Measurements from ENCODE around the gene TSPAN9.

DNA sequence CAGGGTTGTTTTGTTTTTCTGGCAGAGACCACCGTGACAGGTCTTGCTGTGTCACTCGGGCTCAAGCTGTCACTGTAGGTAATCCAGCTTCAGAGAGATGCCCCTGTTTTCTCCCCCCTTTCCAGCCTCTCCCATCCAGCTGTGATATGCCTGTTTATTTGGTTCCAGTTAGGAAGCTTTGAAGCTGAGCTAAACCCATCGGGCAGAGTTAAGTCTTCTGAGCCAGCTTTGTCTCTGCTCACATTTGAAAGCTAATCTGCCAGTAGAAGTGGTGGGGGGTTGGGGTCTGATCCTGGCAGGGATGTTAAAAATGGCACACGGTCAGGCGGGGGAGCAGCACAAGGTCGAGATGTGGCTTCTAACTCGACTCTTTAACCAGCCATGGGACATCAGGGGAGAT lies 130.0 kb downstream of the TSPAN9 start:
- TF ChIP-seq, protein P1, sequence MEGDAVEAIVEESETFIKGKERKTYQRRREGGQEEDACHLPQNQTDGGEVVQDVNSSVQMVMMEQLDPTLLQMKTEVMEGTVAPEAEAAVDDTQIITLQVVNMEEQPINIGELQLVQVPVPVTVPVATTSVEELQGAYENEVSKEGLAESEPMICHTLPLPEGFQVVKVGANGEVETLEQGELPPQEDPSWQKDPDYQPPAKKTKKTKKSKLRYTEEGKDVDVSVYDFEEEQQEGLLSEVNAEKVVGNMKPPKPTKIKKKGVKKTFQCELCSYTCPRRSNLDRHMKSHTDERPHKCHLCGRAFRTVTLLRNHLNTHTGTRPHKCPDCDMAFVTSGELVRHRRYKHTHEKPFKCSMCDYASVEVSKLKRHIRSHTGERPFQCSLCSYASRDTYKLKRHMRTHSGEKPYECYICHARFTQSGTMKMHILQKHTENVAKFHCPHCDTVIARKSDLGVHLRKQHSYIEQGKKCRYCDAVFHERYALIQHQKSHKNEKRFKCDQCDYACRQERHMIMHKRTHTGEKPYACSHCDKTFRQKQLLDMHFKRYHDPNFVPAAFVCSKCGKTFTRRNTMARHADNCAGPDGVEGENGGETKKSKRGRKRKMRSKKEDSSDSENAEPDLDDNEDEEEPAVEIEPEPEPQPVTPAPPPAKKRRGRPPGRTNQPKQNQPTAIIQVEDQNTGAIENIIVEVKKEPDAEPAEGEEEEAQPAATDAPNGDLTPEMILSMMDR (IDR thresholded peaks at IDR 0.05 in 2 of 3, conservative IDR thresholded peaks at IDR 0.05 in 1 of 3; ENCODE audit: borderline replicate concordance in 1 of 3, insufficient read depth in 1 of 3, low read depth in 2 of 3, low read length in 2 of 3): no peak
- TF ChIP-seq, protein P2, sequence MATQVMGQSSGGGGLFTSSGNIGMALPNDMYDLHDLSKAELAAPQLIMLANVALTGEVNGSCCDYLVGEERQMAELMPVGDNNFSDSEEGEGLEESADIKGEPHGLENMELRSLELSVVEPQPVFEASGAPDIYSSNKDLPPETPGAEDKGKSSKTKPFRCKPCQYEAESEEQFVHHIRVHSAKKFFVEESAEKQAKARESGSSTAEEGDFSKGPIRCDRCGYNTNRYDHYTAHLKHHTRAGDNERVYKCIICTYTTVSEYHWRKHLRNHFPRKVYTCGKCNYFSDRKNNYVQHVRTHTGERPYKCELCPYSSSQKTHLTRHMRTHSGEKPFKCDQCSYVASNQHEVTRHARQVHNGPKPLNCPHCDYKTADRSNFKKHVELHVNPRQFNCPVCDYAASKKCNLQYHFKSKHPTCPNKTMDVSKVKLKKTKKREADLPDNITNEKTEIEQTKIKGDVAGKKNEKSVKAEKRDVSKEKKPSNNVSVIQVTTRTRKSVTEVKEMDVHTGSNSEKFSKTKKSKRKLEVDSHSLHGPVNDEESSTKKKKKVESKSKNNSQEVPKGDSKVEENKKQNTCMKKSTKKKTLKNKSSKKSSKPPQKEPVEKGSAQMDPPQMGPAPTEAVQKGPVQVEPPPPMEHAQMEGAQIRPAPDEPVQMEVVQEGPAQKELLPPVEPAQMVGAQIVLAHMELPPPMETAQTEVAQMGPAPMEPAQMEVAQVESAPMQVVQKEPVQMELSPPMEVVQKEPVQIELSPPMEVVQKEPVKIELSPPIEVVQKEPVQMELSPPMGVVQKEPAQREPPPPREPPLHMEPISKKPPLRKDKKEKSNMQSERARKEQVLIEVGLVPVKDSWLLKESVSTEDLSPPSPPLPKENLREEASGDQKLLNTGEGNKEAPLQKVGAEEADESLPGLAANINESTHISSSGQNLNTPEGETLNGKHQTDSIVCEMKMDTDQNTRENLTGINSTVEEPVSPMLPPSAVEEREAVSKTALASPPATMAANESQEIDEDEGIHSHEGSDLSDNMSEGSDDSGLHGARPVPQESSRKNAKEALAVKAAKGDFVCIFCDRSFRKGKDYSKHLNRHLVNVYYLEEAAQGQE (IDR thresholded peaks at IDR 0.05; ENCODE audit: low read depth): no peak
- TF ChIP-seq POLR2A (IDR thresholded peaks at IDR 0.05; ENCODE audit: borderline replicate concordance, extremely low read depth, insufficient read depth, insufficient read length) (no peak), POLR2AphosphoS5 (IDR thresholded peaks at IDR 0.05; ENCODE audit: low read depth, low read length) (no peak), CBX3 (IDR thresholded peaks at IDR 0.05; ENCODE audit: low read depth) (no peak), TCF7L2 (IDR thresholded peaks at IDR 0.05; ENCODE audit: borderline replicate concordance, extremely low read depth, insufficient read depth, insufficient read length) (no peak), ZFX (IDR thresholded peaks at IDR 0.05) (no peak)

Data from HCT116 (cell line).